HG02870 (cell line): ENCODE measurements around the gene RNF126.

Experiments used
- ATAC-seq: cut with Tn5 transposase; IDR thresholded peaks from one replicate; pipeline ENCODE4 v1.9.1; 2021; ENCODE audit warnings: mild to moderate bottlenecking, moderate library complexity; ENCODE audit not compliant: unreplicated experiment

RNF126 gene

GRCh38 chr19:648305-648704 lies 14.7 kb downstream of the RNF126 start:
- no peak for ATAC-seq

DNA sequence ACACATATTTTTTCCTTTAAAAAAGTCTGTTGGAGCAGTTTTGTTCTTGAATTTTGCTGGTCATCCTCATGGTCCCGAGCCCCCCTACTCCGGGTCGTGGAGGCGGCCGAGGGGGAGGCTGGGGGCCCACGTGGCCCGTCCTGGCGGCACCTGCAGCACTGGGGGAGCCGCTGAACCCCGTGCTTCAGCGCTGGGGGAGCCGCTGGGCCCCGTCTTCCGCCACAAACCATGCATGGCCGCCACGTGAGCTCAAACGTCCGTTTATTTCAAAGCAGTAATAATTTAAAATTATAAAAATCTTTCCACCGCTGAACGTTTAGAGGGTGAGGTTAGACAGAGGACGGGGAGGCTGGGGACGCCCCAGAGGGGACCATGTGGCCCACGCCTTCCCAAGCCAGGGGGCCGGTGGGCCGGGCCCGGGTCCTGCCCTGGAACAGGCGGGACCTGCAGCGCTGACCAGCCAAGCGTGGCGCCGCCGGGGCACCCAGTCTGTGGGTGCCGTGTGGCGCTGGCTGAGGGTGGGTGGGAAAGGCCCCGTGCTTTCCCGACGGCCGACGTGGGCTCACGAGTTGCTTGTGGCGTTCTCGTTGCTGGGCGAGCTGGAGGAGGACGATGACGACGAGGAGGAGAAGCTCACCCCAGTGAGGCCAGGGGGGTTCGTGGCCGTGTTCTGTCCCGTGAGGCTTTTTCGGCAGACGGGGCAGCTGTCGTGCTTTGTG lies 15.3 kb downstream of the RNF126 start:
- no peak for ATAC-seq

- no peak for ATAC-seq
Observed at GRCh38 chr19:646779-647565, 16.0 kb downstream of the RNF126 start.

DNA sequence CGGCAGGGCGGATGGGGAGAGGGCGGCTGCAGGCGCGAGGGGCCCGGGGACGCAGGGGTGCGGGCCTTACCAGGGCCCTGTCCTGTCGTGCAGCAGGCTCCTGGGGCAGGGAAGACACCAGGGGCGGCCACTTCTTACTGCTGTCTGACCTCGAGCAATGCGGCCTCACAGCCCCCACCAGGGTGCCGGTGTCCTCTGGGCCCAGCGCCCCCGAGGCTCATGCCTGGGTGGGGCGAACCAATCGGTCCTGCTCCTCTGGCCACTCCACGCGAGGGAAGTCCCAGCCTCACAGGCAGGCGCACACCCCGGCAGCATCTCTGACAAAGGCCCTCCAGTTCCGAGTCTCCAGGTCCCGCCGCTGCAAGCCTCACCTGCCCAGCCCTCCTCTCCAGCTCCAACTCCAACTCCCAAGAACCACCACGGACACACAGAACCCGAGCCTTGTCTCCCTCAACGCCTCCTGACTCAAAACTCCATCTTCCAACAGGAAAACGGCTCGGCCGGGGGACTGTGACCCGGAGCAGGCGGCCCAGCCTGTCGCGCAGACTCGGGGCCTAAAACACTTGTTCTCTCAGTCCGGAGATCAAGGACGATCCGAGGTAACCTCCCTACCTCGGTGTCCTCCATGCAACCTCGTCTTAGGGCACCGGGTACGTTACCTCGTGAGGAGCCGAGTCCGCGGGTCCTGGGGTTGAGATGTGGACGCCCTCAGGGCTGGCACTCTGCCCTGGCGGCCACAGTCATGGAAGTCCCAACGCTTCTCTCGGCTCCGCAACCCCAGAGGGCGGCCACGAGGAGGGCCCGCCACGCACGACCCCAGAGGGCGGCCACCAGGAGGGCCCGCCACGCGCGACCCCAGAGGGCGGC lies 16.9 kb downstream of the RNF126 start:
- ATAC-seq: no peak

DNA sequence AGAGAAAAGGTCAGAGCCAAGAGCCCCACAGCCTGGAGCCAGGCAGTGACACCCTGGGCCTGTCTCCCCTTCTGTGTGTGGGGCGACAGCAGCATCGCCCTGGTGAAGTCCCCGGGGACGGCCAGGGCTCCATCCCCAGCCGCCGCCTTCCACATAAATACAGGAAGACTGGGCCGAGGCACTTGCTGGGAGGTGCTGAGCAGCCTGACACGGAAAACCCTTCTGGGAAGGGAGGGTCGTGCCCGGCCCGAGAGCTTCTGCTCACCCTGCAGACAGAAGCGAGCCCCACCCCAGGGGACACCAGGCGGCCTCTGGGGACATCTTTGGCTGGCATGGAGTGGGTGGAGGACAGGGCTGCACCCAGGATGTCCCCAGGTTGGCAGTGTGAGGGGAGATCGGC lies 18.2 kb downstream of the RNF126 start:
- ATAC-seq: no peak

GRCh38 chr19:644363-644762 lies 18.7 kb downstream of the RNF126 start:
- ATAC-seq: no peak

DNA sequence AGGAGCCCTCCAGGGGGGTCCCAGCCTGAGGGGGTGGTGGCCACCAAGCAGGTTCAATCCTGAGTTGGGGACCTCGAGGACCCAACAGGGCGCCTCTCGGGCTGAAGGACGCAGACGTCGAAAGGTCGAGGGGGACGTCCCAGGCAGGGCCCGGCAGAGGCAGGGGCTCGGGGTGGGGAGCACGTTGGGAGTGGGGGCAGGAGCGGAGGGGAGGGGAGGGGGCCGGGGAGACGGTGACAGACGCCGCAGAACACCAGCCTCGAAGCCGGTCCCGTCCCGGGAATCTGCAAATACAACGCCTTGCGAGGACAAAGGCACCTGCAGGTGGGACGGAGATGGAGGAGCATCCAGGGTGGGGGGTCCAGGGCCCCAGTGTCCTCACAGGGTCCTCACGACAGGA lies 19.3 kb downstream of the RNF126 start:
- ATAC-seq: no peak

- no peak for ATAC-seq
Observed at GRCh38 chr19:642767-643727, 20.0 kb downstream of the RNF126 start.

DNA sequence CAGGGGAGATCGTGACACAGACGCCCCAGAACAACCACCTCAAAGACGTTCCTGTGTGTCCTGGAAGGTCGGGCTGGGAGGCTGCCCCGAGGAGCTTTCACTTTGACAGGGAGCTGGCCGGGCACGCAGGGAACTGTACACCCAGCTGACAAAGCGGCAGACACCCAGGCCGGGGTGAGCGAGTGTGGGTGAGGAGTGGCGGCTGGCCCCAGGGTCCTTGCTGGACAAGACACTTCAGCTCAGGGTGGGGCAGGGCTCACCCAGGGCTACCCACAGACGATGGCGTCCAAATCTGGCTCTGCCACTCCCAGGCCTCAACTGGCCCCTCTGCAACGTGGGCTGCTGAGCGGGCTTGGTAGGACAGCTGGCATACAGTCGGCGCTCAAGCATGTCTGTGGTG lies 21.3 kb downstream of the RNF126 start:
- no peak for ATAC-seq

GRCh38 chr19:640606-641189 lies 22.3 kb downstream of the RNF126 start:
- no peak for ATAC-seq

DNA sequence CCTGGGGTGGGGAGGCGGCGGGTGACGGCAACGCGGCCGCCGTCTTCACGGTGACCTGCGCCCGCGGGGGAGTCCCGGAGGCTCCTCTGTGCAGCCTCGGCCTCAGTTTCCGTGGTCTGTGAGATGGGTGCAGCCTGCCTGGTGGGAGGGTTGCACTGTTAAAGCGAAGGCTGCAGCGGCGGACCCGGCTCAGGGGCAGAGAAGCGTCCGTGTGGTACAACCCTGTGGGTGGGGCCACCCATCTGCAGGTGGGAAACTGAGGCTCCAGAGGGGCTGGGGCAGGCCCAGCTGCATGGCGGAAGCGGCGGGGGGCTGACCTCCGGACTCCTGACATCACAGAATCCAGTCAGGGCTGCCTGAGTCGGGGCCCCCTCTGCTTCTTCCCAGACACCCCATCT lies 22.9 kb downstream of the RNF126 start:
- ATAC-seq: no peak

DNA sequence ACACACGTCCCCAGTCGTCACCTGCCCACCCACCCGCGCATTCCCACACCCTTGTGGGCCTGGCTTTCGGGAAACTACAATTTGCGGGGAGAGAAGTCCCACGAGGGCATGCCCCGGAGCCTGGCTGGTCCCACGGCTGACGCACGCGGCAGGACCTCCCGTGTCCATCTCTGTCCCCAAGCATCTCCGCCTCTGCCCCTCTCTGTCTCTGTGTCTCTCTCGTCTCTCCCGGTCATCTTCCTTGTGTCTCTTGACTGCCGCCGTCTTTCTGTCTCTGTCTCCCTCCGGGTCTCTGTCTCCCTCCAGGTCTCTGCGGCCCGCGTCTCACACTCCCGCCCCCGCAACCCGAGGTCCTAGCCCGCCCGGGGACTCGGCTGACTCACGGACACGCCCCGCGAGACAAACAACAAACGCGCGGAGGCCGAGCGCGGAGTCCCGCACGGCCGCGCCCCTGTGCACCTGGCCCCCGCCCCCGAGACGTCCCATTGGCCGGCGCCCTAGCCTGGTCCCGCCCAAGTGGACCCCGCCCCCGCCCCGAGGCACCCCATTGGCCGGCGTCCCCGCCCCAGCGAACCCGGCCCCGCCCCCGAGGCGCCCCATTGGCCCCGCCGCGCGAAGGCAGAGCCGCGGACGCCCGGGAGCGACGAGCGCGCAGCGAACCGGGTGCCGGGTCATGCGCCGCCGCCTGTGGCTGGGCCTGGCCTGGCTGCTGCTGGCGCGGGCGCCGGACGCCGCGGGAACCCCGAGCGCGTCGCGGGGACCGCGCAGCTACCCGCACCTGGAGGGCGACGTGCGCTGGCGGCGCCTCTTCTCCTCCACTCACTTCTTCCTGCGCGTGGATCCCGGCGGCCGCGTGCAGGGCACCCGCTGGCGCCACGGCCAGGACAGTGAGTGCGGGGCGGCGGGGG lies 23.5 kb downstream of the RNF126 start, which contains the start of gene FGF22:
FGF22 (plus strand) TSS at position 627 of the 908 bp plus-strand sequence; CDS start at position 674, 47 bp downstream.
- ATAC-seq: no peak

DNA sequence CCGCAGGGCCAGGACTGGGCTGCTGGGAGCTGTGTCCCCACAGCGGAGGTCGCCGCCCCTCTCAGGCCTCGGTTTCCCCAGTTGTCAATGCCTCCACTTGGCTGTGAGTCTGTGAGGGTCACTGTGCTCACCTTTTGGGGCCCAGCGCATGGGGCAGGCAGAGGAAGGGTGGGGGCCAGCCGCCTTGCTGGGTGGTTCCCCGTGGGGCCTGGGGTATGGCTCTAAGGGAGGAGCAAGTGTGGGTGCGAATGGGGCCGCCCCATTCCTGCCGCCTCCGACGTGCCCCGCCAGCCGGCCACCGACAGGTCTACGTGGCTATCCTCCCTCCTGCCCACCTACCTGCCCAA lies 24.1 kb downstream of the RNF126 start:
- ATAC-seq: no peak

DNA sequence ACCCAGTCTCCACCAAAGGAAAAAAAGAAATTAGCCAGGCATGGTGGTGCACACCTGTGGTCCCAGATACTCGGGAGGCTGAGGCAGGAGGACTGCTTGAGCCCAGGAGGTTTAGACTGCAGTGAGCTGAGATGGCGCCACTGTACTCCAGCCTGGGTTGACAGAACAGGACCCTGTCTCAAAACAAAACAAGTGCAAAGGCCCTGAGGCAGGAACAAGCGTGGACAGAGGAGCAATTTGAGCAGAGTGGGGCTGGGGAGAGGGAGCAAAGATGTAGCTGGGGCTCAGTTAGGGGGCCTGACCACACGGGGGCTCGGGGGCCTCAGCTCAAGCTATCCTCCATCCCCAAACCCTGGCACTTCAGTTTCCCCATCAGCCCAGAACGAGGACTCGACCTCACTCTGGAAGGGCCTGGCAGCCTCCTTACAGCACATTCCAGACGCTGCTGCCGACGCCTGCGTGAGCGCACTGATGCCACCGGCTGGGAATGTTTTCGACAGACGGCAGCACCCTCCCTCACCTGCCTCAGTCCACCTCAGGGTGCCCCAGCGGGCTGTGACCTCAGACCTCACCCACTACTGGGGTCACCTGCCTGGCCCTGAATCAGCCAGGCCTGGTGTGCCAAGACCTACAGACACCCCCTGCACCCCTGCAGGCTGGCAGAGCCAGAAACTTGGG lies 27.9 kb downstream of the RNF126 start:
- no peak for ATAC-seq

DNA sequence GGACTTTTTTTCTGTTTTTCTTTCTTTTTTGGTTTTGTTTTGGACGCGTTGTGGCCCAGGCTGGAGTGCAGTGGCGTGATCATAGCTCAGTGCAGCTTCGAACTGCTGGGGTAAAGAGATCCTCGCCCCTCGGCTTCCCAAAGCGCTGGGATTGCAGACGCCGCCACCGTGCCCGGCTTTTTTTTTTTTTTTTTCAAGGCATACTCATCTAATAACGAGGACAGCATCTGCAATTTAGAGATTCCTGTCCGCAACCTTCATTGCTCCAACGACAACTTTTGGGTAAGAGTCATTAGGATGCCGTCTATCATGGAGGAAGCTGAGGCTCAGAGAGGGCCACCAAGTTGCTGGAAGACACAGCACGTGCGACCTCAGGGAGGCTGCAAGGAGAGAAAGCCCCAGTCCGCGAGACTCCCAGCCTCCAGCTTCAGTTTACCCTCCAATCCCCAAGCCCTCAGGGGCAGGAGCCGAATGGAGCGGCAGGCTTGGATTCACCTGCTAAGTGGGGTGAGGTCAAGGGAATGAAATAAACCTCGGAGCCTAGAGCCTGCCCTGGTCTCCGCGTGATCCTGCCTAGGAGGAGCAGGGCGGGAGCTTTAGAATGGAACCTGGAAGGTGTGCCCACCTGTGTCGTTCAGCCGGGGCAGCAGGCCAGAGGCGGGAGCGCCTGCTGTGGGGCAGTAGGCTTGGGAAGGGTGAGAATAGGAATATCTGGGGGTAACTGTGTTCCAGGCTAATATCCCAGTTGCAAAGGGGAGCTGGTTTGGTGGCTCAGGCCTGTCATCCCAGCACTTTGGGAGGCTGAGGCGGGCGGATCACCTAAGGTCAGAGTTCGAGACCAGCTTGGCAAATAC lies 29.0 kb downstream of the RNF126 start:
- ATAC-seq: no peak

DNA sequence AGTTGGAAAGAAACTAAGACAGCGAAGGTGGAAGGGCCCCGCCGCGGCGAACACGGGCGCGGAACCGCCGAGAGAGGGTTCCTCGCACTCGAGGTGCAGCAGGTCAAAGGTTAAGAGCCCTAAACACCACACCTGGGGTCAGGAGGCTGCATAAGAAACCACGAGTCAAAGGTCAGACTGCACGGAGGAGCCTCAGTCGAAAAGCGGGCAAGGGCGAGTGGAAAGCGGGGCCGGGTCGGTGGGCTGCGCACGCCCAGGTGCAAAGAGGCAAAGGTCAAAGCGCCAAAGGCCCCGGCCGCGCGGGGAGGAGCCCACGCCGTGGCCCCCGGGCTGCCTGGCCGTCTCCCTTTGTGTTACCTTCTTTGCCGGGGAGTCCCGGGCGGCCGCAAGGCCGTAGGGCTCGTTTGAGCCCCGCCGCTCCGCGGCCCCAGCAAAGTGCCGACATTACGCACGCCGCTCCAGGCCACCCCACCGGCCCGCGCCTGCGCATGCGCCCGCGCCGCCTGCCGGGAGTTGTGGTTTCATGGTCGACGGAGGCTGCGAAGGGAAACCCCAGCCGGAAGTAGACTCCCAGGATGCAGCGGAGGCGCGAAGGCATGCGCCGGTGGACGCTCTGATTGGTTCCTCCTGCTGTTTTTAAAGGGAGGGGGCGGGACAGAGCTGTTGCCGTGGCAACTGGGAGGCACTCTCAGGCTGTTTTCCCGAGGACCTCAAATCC lies 29.8 kb downstream of the RNF126 start, which contains the start of gene POLRMT:
POLRMT (minus strand) TSS at position 470 of the 718 bp plus-strand sequence; CDS start at position 445, 25 bp downstream.
- ATAC-seq: peak; percentile 88
